HG02840 (cell line): ENCODE measurements around the gene MTARC2.
"Not testable (repeated sequence)": the region's sequence is repeated elsewhere in the genome, so short reads cannot be mapped to it uniquely, and the experiment has no call there.

Experiments
- ATAC-seq: cut with Tn5 transposase; IDR thresholded peaks from one replicate; pipeline ENCODE4 v1.9.1; 2021; ENCODE audit warnings: mild to moderate bottlenecking, moderate library complexity, moderate number of reproducible peaks; ENCODE audit not compliant: unreplicated experiment, low FRiP score

MTARC2 gene

DNA sequence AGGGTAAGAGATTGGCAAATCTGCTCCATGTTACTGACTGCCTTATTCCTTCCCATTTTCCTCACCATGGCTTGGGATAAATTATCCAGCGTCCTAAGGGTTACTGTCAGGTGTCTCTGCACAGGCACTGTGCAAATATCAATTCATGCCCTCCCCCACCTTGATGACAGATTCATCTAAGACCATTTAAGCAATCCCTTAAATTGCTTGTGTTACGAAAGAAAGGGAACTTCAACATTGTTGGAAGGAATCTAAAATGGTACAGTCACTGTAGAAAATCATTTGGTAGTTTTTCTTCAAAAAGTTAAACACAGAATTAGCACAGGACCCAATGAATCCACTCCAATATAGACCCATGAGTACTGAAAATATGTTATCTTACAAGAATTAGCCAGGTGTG is 17.6 kb upstream of the MTARC2 start:
- ATAC-seq = no peak

DNA sequence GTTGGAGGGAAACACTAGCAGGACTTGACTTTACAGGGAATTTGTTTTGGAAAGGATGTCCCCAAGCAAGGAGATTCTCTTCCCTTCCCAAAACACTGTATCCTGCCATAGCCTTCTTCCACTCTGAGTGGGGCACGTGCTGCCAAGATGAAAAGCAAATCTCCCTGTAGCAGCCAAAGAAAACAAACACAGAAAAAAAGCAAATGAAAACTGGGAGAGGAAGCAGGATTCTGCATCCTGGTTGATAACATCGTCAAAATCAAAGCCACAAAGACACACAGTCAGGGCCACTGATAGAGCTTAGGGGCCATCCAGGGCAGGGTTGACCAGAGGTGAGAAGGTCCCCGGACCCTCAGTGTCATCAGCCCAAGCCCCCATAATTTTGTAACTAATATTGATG is 16.0 kb upstream of the MTARC2 start:
- ATAC-seq = no peak

DNA sequence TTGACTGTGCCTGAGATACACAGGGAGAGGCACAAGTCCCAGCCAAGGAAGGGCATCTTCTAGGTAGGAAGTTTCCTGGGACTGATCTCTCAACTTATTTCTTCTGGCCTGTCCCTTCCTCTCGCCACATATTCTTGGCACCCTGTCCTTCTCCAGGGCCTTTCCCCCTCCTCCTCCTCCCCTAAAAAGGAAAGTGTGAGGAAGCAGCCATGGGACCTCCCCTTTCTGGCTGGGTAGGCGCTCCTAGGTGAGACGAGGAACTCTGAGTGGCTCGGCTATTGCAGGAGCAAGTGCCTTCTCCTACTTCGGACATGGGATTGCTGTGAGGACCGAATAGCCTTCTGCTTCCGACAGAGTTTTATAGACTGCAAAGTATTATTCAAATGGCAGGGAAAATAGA is 15.5 kb upstream of the MTARC2 start:
- ATAC-seq = no peak

DNA sequence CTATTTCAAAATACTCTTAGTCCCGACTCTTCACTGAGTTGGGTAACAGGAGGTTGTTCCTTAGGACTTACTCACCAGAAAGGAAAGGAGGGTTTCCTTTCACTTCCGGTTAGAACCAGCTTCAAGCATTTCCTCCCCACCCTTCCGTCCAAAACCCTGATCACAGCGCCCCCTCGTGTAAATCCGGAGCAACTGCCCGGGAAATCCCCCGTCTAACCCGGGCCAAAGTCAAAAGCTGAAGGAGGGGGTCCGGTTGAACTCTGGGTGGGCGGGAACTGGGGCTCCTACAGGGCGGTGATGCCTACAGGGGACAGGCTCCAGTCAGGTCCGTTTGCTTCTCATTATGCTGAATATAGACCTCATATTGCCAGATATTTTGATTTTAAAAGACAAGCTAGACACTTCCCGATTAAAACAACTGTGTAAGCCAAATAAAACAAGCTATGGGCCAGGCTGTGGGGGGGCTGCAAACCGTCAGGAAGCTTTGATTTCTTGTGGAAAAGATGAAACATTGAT is 15.0 kb upstream of the MTARC2 start:
- no peak for ATAC-seq

DNA sequence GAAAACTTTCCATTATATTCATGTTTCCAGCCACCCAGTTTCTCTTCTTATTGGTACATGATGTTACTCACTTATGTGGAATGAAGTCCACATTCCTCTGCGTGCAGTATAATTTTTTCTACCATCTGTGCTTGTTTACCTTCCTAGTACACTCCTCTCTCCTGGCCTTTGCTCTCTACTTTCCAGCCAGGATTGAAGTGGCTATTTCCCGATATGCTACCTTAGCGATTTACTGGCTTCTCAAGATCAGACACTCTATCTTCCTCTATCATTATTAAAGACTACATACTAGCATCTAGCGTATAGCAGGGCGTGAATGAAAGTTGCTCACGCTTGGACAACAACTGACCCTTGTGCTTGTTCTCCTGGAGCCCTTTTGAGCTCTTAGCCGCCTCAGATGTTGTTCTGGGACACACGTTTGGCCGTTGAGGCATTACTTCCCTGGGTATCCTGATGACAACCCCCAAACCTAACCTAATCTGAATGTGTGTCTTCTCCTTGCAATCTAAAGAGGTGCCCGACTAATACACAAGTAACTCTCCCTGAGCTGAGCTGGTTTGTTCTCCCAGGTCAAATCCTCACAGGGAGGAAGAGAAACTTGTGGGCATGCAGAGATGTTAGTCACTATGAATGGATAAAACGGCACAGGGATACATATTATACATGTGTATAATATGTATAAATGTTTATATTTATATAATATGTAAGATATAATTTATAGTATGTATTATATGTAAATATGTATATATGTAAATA is 13.4 kb upstream of the MTARC2 start:
- ATAC-seq = no peak

DNA sequence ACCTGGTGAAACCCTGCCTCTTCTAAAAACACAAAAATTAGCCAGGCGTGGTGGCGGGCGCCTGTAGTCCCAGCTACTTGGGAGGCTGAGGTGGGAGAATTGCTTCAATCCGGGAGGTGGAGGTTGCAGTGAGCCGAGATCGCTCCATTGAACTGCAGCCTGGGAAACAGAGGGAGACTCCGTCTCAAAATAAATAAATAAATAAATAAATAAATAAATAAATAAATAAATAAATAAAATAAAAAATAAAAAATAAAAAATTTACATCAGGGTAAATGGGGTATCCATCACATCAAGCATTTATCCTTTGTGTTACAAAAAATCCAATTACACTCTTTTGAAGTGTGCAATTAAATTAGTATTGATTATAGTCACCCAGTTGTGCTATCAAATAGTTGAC is 11.8 kb upstream of the MTARC2 start:
- ATAC-seq = not testable (repeated sequence)

DNA sequence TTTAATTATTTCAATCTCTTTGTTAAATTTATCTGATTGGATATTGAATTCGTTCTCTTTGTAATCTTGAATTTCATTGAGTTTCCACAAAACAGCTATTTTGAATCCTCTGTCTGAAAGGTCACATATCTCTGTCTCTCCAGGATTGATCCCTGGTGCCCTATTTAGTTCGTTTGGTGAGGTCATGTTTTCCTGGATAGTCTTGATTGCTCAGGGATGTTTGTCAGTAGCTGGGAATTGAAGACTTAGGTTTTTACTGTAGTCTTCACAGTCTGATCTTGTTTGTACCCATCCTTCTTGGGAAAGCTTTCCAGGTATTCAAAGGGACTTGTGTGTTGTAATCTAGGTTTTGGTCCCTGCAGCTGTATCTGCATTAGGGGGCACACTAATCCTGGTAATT is 6.8 kb upstream of the MTARC2 start:
- no peak for ATAC-seq

DNA sequence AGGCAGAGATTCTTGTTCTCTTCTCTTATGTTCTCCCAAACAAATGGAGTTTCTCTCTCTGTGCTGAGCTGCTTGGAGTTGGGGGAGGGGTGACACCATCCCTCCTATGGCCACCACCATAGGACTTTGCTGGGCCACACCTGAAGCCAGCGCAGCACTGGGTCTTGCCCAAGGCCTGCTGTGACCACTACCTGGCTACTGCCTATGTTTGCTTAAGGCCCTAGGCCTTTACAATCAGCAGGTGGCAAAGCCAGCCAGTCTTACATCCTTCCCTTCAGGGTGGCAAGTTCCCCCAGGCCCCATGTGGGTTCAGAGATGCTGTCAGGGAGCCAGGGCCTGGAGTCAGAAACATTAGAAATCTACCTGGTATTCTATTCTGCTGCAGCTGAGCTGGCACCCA is 6.3 kb upstream of the MTARC2 start:
- ATAC-seq = no peak

DNA sequence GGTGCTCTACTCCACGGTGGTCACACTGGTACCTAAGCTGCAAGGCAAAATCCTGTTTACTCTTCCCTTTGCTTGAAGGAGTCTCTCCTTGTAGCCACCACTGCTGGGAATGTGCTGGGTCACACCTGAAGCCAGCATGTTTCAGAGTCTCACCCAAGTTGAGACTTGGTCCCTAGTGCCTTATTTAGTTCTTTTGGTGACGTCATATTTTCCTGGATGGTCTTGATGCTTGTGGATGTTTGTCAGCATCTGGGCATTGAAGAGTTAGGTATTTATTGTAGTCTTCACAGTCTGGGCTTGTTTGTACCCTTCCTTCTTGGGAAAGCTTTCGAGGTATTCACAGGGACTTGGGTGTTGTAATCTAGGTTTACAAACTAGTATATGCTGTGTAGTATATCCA is 5.6 kb upstream of the MTARC2 start:
- no peak for ATAC-seq

DNA sequence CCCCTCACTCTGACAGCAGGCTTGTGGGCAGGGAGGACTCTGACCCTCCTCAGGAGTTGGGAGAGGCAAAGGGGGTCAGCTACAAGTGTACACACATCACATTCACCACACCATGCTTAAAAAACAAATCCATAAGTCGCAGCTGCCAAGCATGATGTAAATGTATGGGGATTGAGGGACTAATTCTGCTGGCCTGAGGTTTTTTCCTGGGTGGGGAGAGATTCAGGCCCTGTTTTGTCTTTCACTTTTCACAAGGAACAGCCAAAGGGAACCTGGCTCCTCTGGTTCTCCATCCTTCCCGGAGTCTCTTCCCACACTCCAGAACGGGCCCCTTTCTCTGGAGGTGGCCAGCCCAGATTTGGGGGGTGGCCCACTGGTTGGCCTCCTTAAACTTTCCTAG is 1.3 kb upstream of the MTARC2 start:
- ATAC-seq = no peak

DNA sequence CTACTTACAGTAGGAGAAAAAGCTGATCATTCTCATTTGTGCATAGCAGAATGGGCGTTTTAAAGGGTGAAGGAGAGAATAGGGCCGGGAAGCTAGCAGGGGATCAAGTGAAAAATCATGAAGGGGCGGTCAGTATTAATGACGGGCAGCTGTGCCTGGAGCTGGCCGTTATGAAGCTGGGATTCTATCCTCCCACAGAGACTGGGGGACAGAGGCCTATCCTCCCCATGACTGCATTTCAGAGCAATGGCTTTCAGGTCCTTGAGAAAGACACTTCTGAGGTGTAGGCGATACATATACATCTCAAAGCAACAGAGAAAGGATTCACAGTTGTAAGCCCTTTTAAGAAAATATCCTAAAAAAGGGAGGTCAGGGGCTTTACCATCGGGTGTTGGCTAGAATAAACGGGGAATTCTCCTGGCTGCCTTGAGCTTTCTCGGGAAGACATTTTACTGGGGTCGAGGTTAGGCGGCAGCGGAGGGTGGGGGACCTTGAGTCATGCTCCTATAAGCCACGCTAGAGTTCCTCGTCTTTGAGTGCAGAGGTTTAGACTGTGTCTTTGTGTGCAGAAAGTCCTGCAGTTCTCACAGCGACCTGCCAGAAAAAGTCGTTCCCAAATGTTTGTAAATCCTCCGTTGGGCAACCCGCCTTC is 559 bp upstream of the MTARC2 start:
- no peak for ATAC-seq

DNA sequence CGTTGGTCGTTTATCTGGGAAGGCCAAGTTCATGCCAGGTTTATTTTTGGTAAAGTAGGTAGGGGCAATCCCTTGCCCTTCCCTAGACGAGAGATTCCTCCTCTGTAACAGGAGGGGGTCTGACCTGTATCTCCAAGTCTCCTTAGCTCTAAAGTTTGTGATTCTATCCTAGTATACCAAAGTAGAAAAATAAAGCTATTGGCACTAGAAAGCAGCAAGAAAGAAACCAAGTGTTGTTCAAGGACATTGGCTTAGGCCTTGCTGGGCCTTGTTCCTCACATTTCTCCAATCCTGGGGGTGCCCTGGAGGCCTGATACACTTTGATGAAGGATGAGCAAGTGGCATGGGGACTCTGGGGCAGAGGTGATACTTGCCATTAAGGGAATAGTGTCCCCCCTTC is 814 bp downstream of the MTARC2 start:
- ATAC-seq = no peak

DNA sequence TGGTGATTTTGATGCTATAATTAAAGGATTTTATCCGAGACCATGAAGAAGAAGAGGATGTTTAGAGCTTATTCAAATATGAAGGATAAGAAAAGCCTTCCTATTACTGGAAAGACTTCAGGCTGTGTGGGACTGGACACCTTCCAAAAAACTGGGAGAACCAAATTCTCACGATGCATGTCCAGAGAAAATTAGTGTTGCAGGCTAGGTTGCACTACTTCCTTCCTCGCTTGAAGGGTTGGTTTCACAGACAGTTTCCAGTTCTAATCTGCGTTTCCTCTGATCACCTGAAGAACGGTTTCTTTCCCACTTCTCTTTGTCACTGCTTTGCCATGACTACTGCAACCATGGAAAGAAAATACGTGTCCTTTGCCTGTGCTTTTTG is 2.0 kb downstream of the MTARC2 start:
- ATAC-seq = no peak

DNA sequence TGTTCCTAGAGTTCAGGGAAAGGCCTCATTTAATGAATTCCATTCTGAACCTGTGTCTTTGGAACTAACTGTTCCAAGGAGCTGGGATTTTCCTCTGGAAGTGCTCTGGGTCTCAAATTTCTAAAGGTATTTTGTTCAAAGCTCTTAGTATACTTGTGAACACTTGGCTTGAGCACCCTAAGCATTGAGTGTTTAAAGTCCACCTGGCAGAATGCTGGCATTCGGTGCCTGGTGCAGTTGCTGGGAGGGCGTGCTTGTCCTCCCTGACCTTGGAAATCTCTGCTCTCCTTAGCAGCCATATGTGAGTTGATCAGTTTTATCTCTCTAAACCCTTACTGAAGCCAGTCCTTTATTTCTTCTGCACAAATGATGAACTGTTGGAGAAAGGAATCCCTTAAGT is 3.0 kb downstream of the MTARC2 start:
- no peak for ATAC-seq

DNA sequence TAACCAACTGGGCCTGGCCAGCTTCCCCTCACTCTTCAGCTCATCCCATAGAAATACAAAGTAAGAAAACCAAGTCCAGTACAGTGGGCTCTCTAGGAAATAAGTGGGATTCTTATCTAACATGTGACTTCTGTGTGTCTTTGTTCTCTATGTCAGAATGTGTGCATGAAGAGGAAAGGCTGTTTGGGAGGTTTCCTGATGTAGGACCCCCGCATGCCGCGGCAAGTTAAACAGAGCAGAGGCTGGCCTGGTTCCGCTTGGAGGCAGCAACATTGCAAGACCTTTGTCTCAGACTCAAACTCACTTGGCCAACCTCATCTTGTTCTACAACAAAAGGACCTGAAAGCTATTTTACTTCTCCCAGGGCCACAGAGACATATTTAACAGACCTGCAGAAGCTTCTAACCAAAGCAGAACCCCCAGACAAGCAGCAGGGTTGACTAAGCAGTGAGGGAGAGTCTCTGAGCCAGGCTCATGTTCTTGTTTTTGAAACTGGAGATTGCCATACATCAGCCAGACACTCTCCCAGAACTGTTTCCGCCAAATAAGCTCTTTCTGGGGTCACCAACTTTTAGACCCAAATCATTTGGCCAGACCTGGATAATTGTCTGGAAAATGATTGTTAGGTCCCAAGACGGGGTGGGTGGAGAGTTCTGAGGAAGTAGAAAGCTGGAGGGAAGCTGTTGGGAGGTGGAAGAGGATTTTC is 6.2 kb downstream of the MTARC2 start:
- ATAC-seq = no peak

DNA sequence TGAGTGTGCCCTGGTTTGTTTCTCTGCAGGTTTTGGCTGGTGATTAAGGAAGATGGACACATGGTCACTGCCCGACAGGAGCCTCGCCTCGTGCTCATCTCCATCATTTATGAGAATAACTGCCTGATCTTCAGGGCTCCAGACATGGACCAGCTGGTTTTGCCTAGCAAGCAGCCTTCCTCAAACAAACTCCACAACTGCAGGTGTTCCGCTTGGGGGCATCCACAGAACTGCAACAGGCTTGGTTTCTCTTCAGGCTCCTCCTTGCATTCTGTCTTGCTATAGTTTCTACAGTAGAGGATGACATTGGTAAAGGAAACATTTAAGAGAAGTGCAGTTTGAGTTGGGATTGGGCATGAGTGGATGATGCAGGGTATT is 6.8 kb downstream of the MTARC2 start:
- ATAC-seq = no peak

DNA sequence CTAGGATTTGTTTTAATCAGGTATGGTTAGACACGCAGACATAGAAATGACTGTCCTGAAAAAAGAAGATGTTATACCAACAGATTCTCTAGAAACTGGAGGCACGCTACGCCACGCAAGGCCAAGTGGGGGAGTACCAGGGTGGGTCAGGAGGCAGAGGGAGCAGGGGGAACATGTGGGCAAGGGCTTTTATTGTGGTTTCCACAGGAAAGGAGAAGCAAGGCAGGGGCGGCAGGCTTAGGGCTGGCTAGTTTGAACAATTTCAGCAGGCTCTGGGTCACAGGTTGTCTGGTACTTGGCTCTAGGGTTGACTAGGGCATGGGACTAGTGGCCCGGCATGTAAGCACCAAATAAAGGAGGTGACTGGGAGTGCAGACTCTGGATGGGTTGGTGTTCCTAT is 7.2 kb downstream of the MTARC2 start:
- no peak for ATAC-seq

DNA sequence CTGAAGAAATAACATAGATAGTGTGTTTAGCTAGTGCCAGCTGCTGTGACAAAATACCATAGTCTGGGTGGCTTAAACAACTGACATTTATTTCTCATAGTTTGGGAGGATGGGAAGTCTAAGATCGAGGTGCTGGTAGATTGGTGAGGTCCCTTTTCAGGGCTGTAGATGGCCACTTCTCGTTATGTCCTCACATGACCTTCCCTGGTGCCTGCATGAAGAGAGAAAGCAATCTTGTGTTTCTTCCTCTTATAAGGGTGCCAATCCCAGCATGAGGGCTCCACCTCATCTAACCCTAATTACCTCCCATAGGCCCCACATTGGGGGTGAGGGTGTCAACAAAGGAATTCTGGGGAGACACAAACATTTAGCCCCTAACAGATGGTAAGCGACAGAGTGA is 9.3 kb downstream of the MTARC2 start:
- no peak for ATAC-seq

DNA sequence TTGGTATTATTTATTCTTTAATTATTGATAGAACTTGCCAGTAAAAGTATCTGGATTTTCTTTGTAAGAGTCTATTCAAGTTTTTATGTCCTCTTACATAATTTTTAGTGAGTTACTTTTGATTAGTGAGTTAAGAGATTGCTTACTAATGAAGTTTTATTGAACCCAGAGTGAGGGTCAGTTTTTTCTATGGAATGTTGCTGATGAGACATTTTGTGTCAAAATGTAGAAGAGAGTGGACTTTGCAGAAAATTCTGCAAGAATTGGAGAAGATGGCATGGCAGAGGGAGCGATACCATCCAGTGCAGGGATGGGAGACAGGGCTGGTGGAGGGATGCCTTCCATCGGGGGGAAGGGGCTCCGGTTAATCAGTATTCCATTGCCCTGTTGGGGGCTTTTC is 11.0 kb downstream of the MTARC2 start:
- no peak for ATAC-seq

DNA sequence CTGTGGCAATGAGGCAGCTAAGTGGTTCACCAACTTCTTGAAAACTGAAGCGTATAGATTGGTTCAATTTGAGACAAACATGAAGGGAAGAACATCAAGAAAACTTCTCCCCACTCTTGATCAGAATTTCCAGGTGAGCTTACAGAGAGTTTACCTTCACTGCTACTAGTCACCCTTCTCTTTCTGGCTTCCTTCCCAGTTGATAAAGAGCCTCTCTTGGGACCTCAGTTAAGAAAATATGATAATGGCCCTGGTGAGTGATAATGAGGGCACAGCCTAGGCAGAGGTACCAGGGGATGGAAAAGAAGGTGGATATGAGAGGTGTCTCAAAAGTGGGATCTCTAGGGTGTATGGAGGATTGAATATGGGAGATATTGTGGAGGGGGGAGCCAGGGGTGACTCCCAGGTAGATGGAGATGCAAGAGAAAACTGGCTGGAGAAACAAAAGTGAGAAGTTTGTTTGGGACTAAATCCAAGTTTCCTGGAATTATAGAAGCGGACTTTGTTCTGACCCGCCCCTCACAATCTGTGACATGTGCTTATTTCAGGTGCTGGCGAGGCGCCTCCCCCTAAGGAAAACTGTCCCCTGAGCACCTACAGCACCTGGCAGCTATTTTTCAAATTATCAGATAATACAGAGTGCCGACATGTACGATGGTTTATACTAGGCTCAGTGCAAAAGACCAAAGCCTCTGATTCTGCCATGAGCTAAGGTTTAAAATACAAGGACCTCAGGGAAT is 13.7 kb downstream of the MTARC2 start:
- ATAC-seq = no peak

DNA sequence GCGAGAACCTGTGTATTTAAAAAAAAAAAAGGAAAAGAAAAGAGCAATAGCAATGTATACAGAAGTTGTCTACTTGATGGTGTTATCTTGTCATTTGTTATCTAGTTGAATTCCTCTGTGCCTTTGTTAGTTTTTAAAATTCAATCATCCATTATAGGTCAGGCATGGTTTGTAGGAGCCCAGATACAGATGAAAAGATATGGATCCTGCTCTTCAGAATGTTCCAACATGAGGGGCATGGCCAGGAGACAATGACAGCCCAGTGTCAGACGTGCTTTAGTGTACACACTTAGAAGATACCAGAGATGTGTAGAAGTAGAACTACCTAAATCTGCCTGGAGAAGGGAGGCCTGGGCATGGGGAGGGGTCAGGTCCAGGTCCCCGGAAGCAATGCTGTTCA is 16.6 kb downstream of the MTARC2 start:
- no peak for ATAC-seq
